Esophagus muscularis mucosa (tissue), 4 donors: ENCODE results near the gene ESPL1.

Experiments used
- CTCF ChIP-seq, 3 experiments: fragments of 200-600 bp in 2 of 3; fragments of 450-650 bp in 1 of 3; sonication (generic) in 2 of 3; IDR thresholded peaks; one replicate each; pipeline ENCODE4 v1.5.1; 2017 to 2019; ENCODE audit warnings: antibody characterized with exemption in 3 of 3, mild to moderate bottlenecking in 2 of 3, moderate library complexity in 1 of 3
- EP300 ChIP-seq: sonication (generic); formaldehyde crosslinking; IDR thresholded peaks from one replicate; pipeline ENCODE4 v1.6.1; 2017; ENCODE audit warnings: antibody characterized with exemption
- POLR2A ChIP-seq: fragments of 450-650 bp; IDR thresholded peaks from one replicate; pipeline ENCODE4 v1.6.1; 2017; ENCODE audit warnings: antibody characterized with exemption, moderate library complexity, mild to moderate bottlenecking, low read depth
- POLR2AphosphoS5 ChIP-seq, 2 donors: sonication (generic); formaldehyde crosslinking; IDR thresholded peaks; one replicate each; pipeline ENCODE4 v1.6.1; 2017; ENCODE audit warnings: antibody characterized with exemption in 2 of 2

- TF ChIP-seq CTCF (IDR thresholded peaks at IDR 0.05) (no peak), EP300 (no peak), POLR2AphosphoS5 (IDR thresholded peaks at IDR 0.05) (no peak), POLR2A (no peak)
These were observed 38.6 kb upstream of the ESPL1 start for GRCh38 chr12:53229454-53229853.
